ENCODE measurements around the gene KANSL2.
"Not testable (repeated sequence)": the region's sequence is repeated elsewhere in the genome, so short reads cannot be mapped to it uniquely, and the experiment has no call there.

DNA sequence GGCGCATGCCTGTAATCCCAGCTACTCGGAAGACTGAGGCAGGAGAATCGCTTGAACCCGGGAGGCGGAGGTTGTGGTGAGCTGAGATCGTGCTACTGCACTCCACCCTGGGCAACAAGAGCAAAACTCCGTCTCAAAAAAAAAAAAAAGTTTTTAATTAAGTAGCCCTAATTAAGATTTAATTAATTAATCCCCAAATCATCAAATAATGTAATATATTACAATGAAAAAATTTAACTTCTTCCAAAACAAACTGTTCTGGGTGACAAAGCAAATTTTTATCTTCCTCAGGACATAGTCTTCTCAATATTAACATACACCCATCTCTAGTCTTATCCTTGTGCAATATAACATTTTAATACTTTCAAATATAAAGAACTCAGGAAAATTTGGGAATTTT is 16.8 kb upstream of the KANSL2 start:
- not testable (repeated sequence) for TF ChIP-seq CEBPB (IDR thresholded peaks at IDR 0.05; ENCODE audit: borderline replicate concordance, low read depth, low read length); ZNF274 (CRISPR knock-in tag; IDR thresholded peaks at IDR 0.05); ZNF12 (CRISPR knock-in tag; IDR thresholded peaks at IDR 0.05); HNRNPLL (IDR thresholded peaks at IDR 0.05; ENCODE audit: low read depth, low read length, poor library complexity, severe bottlenecking); EP300 (IDR thresholded peaks at IDR 0.05; ENCODE audit: low read depth in 2 of 2, low read length in 2 of 2); EP300 (CRISPR knock-in tag; IDR thresholded peaks at IDR 0.05; ENCODE audit: borderline replicate concordance)
- TF ChIP-seq, protein P1, sequence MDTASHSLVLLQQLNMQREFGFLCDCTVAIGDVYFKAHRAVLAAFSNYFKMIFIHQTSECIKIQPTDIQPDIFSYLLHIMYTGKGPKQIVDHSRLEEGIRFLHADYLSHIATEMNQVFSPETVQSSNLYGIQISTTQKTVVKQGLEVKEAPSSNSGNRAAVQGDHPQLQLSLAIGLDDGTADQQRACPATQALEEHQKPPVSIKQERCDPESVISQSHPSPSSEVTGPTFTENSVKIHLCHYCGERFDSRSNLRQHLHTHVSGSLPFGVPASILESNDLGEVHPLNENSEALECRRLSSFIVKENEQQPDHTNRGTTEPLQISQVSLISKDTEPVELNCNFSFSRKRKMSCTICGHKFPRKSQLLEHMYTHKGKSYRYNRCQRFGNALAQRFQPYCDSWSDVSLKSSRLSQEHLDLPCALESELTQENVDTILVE (CRISPR knock-in tag; IDR thresholded peaks at IDR 0.05), result not testable (repeated sequence)
- TF ChIP-seq, protein P2, sequence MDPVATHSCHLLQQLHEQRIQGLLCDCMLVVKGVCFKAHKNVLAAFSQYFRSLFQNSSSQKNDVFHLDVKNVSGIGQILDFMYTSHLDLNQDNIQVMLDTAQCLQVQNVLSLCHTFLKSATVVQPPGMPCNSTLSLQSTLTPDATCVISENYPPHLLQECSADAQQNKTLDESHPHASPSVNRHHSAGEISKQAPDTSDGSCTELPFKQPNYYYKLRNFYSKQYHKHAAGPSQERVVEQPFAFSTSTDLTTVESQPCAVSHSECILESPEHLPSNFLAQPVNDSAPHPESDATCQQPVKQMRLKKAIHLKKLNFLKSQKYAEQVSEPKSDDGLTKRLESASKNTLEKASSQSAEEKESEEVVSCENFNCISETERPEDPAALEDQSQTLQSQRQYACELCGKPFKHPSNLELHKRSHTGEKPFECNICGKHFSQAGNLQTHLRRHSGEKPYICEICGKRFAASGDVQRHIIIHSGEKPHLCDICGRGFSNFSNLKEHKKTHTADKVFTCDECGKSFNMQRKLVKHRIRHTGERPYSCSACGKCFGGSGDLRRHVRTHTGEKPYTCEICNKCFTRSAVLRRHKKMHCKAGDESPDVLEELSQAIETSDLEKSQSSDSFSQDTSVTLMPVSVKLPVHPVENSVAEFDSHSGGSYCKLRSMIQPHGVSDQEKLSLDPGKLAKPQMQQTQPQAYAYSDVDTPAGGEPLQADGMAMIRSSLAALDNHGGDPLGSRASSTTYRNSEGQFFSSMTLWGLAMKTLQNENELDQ (CRISPR knock-in tag; IDR thresholded peaks at IDR 0.05; ENCODE audit: borderline replicate concordance), result not testable (repeated sequence)
